GM19025 (cell line): Measurements from ENCODE around the gene TFAP2E.

Experiments
- ATAC-seq: cut with Tn5 transposase; IDR thresholded peaks from one replicate; pipeline ENCODE4 v1.9.1; 2021; ENCODE audit warnings: mild to moderate bottlenecking, low read depth, moderate library complexity; ENCODE audit not compliant: unreplicated experiment

The TFAP2E gene

GRCh38 chr1:35573198-35574124 lies at the start of gene TFAP2E:
TSS of gene TFAP2E (plus strand) at chr1:35573314. CDS start at chr1:35573578, 264 bp downstream.
- ATAC-seq: no peak

GRCh38 chr1:35524106-35524505 lies 49.0 kb upstream of the TFAP2E start:
- ATAC-seq: no peak

- no peak for ATAC-seq
These were observed 42.9 kb upstream of the TFAP2E start for GRCh38 chr1:35530168-35530567.

- ATAC-seq: no peak
These were observed 42.2 kb upstream of the TFAP2E start for GRCh38 chr1:35530946-35531345.

- no peak for ATAC-seq
These were observed 41.7 kb upstream of the TFAP2E start for GRCh38 chr1:35531368-35531767.

- no peak for ATAC-seq
These were observed 40.5 kb upstream of the TFAP2E start for GRCh38 chr1:35532497-35533223.

- ATAC-seq: no peak
These were observed 39.5 kb upstream of the TFAP2E start for GRCh38 chr1:35533586-35533985.

GRCh38 chr1:35535243-35535642 lies 37.9 kb upstream of the TFAP2E start:
- no peak for ATAC-seq

GRCh38 chr1:35536556-35537162 lies 36.5 kb upstream of the TFAP2E start:
- ATAC-seq: no peak

DNA sequence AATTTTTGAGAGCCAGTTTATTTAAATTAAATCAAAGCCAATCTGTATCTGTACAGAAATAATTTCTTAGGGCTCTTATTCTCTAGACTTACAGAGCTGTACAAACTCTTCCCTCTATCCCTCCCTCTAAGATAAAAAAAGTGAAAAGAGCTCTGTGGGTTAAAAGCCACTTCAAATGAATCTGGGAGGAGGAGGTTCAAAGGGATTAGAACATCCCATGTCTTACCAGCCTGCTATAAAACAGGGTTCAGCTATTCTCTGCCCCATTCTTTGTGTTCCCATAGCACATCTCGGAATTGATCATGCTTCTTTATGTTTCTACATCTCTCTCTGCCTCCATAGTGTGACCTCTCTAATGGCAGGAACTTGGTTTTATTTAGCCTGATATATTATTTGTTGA lies 35.3 kb upstream of the TFAP2E start:
- ATAC-seq: no peak

DNA sequence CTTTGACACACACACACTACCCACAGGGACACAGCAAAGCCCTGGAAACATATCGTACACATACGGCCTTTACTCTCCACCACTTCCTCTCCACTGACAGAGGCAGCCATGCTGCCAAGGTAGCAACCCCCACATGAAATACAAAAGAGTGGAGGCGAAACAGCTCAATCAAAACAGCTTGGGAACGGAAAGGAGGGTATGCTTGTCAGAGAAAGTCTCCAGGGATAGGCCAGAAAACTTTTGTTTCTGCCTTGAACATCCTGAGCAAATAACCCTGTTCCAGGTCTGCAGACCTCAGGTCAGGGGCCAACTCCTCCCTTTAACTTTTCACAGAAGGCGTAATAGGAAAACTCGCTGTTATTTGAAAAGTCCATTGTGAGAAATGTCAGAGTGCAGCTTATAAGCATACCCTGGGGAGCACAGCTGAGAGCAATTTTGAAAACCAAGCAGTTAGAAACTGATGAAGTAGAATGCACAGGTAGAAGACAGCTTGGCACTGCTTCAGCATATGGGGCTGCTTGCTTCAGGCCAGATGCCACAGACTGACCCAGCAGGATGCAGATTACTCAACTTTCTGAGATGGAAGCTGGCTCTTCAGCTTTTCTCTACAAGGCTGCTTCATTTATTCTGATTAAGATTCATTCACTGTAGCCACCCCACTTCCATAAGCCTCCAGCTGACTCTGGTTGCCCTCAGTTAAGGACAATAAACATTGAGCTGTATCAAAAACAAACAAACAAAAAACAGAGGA lies 33.9 kb upstream of the TFAP2E start:
- ATAC-seq: no peak

GRCh38 chr1:35539824-35540261 lies 33.3 kb upstream of the TFAP2E start:
- no peak for ATAC-seq

DNA sequence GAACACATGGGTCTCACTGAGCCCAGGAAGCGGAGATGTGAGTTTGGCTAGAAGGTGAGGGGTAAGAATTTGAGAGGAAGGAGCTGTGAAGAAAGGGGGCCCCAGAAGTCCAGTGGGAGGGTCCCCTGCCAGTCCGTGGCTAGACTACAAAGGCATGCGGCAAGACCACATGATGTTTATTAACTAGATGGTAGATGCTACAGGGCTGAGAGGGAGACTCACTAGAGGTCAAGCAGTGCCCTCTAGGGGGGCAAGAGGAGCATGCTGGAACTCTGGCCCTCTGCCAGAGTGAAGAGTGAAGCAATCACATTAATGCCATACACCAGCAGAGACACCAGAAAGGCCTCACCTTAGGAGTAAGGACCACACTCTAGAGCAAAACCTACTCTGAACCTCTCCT lies 28.1 kb upstream of the TFAP2E start:
- ATAC-seq: no peak

DNA sequence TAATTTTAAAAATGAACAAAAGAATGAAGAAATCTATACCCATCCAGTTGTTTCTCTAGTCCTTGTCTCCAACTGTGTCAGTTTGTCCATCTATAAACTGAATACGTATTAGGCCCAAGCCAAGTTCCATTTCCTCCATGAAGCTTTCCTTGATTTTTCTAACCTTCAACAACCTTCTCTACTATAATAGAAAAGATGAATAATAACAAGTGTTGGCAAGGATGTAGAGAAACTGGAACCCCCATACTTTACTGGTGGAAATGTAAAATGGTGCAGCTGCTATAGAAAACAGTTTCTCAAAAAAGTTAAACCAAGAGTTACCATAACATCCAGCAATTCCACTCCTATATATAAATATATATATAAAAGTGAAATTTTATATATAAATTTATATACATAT lies 26.5 kb upstream of the TFAP2E start:
- no peak for ATAC-seq

GRCh38 chr1:35553851-35554250 lies 19.3 kb upstream of the TFAP2E start:
- no peak for ATAC-seq

- ATAC-seq: no peak
These were observed 18.6 kb upstream of the TFAP2E start for GRCh38 chr1:35554266-35555211.

- ATAC-seq: no peak
These were observed 17.9 kb upstream of the TFAP2E start for GRCh38 chr1:35555212-35555584.

GRCh38 chr1:35555601-35556477 lies 17.3 kb upstream of the TFAP2E start:
- no peak for ATAC-seq
